ENCODE measurements around the gene ATF7. TPM values are rescaled to one million over a fixed set of nuclear protein-coding genes. Genes with fewer than 3 reads are reported as not detected.

ATF7 gene
- total and polyA plus RNA-seq, 8 donors: 48.7 to 72.5 (median 63.4) TPM

DNA sequence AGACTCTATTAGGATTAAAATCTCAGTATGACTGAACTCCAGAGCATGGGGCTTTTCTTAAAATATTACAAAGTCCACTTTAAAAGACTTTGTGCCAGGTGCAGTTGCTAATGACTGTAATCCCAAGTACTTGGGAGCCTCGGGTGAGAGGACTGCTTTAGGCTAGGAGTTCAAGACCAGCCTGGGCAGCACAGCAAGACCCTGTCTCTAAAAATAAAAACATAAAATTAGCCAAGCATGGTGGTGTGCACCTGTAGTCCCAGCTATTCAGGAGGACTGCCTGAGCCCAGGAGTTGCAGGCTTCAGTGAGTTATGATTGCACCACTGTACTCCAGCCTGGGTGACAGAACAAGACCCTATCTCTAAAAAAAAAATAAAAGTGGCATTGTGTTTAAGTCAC, 33.2 kb downstream of the ATF7 start:
- H3K27ac ChIP-seq: no peak overlapping the region
- ATAC-seq: no peak
- H3K27me3 ChIP-seq: no peaks in the 10 kb centered on the region
- TF ChIP-seq, protein P1, sequence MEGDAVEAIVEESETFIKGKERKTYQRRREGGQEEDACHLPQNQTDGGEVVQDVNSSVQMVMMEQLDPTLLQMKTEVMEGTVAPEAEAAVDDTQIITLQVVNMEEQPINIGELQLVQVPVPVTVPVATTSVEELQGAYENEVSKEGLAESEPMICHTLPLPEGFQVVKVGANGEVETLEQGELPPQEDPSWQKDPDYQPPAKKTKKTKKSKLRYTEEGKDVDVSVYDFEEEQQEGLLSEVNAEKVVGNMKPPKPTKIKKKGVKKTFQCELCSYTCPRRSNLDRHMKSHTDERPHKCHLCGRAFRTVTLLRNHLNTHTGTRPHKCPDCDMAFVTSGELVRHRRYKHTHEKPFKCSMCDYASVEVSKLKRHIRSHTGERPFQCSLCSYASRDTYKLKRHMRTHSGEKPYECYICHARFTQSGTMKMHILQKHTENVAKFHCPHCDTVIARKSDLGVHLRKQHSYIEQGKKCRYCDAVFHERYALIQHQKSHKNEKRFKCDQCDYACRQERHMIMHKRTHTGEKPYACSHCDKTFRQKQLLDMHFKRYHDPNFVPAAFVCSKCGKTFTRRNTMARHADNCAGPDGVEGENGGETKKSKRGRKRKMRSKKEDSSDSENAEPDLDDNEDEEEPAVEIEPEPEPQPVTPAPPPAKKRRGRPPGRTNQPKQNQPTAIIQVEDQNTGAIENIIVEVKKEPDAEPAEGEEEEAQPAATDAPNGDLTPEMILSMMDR (IDR thresholded peaks at IDR 0.05): no peak
- peaks cover 0 to 6% of the 10 kb centered on the region in 2 donors for H3K36me3 ChIP-seq
- peaks cover 13 to 43% of the 10 kb centered on the region in 2 donors for H3K4me1 ChIP-seq
- H3K9me3 ChIP-seq: no peaks in the 10 kb centered on the region
- no peak overlapping the region for H3K4me3 ChIP-seq
- intact Hi-C loops (cut with DNase I): no loop called here
- no peak for DNase-seq

DNA sequence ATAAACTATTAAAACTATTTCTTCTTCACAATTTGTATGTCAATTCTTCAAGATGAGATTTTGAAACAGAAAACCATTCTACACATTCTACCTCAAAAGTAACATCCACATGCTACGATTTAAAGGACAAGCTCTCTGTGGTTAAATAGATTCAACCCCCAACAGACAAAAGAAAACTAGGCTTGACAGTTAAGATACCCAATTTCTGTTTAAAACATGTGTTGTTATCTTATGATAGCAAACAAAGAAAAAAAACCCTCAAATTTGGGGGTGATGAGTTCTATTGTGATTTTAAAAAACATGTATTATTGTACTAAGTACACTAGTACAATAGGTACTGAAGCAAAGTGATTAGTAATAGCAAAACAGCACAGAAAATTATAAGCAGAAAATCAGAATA, 33.8 kb downstream of the ATF7 start:
- Histone ChIP-seq H3K4me1 (peaks cover 12 to 40% of the 10 kb centered on the region in 2 donors), H3K4me3 (no peak overlapping the region), H3K27me3 (no peaks in the 10 kb centered on the region), H3K36me3 (peaks cover 0 to 6% of the 10 kb centered on the region in 2 donors), H3K27ac (peak overlapping the region in 1 of 2 donors; percentile 42), H3K9me3 (no peaks in the 10 kb centered on the region)
- TF ChIP-seq, protein P1 (IDR thresholded peaks at IDR 0.05): no peak
- ATAC-seq (no peak), DNase-seq (no peak)
- intact Hi-C loops (cut with DNase I): no loop called here

DNA sequence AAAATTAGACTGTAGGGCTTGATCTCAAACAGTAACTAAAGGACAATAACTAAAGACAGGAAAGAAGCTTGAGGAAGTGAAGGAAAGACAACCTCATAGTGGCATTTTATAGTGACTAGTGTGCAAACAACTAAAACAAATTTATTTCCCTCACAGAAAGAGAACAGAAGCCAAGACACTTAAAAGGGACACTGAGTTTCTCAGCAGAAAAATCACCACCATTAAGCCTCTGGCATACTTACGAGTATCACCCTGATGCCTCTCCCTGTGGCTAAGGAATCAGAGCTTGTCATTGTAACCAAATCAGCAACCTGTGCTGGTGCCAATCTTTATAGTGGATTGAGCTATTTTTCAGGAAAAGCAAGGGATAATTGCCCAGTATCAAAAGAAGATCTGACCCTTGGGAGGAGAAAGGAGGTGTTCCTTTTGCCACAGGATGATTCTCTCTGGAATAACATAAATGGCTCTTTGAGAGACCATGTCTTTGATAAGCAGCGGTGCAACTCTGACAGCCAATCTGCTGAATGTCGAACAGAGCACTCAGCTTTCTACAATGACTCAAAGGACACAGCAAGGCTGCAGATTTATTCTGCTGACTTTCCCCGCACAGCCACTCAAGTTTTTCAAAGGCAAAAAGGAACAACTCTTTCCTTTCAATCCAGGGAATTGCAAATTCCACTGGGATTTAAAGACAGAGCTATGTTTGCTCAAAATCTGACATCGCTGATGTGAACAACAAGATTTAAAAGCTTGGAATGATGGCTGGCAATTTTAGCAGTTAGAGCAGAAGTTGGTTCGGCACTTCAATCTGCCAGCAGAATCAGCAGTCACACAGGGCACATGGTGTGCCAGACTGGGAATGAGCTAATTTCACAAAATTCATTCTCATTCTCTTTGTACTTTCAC, 34.6 kb downstream of the ATF7 start:
- peak overlapping the region in 1 of 2 donors; percentile 42 for H3K27ac ChIP-seq
- TF ChIP-seq, protein P1 (IDR thresholded peaks at IDR 0.05): no peak
- no peak overlapping the region for H3K4me3 ChIP-seq
- H3K9me3 ChIP-seq: no peaks in the 10 kb centered on the region
- DNase-seq (no peak), ATAC-seq (peak; percentile 60)
- H3K27me3 ChIP-seq: no peaks in the 10 kb centered on the region
- H3K36me3 ChIP-seq: peaks cover 0 to 6% of the 10 kb centered on the region in 2 donors
- peaks cover 5 to 36% of the 10 kb centered on the region in 2 donors for H3K4me1 ChIP-seq
- intact Hi-C loops (cut with DNase I): no loop called here

DNA sequence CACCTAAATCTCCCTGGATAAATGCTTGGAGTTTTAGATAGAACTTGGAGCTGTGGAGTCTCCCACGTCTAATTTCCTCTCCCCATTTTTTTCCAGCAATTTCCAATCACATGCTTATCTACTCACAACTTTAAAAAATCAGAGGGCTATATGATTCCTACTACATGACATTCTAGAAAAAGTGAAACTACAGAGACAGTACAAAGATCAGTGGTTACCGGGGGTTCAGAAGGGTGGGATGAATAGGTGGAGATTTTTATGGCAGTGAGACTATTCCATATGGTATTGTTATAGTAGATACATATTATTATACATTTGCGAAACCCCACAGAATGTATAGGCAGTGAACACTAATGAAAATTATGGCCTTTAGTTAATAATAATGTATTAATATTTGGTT, 35.5 kb downstream of the ATF7 start:
- ATAC-seq (no peak), DNase-seq (no peak)
- H3K27me3 ChIP-seq: no peaks in the 10 kb centered on the region
- intact Hi-C loops (cut with DNase I): no loop called here
- no peak overlapping the region for H3K4me3 ChIP-seq
- H3K9me3 ChIP-seq: no peaks in the 10 kb centered on the region
- TF ChIP-seq, protein P1 (IDR thresholded peaks at IDR 0.05): no peak
- H3K4me1 ChIP-seq: peaks cover 5 to 28% of the 10 kb centered on the region in 2 donors
- no peak overlapping the region for H3K27ac ChIP-seq
- peaks cover 0 to 6% of the 10 kb centered on the region in 2 donors for H3K36me3 ChIP-seq

DNA sequence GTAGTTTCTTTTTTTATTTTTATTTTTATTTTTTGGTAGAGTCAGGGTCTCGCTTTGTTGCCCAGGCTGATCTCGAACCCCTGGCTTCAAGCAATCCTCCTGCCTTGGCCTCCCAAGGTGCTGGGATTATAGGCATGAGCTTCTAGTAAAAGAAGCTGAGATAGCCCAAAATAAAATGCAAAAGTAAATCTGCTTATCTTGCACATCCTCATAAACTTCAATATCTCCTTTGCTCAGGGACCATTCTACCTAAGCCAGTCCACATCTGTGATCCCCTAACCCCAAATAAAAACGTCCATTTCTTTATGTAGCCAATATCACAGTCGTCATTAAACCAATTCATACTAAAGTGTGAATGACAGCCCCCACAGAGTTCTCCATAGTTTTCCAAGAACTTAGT, 36.3 kb downstream of the ATF7 start:
- intact Hi-C loops (cut with DNase I): no loop called here
- ATAC-seq (no peak), DNase-seq (no peak)
- TF ChIP-seq, protein P1 (IDR thresholded peaks at IDR 0.05): no peak
- Histone ChIP-seq H3K4me3 (no peak overlapping the region), H3K9me3 (no peaks in the 10 kb centered on the region), H3K27ac (no peak overlapping the region), H3K4me1 (peaks cover 5 to 23% of the 10 kb centered on the region in 2 donors), H3K27me3 (no peaks in the 10 kb centered on the region), H3K36me3 (peaks cover 0 to 6% of the 10 kb centered on the region in 2 donors)

All from left lung (tissue), 10 donors.